ENCODE measurements around the gene CITED2. TPM values are rescaled to one million over a fixed set of nuclear protein-coding genes. Genes with fewer than 3 reads are reported as not detected.
A peak's percentile ranks its signal among the peaks of the same experiment; 100 is the strongest.

Gene CITED2
- total RNA-seq, 4 donors from 2014 or later, result 67.7 to 122 (median 83.1) TPM

DNA sequence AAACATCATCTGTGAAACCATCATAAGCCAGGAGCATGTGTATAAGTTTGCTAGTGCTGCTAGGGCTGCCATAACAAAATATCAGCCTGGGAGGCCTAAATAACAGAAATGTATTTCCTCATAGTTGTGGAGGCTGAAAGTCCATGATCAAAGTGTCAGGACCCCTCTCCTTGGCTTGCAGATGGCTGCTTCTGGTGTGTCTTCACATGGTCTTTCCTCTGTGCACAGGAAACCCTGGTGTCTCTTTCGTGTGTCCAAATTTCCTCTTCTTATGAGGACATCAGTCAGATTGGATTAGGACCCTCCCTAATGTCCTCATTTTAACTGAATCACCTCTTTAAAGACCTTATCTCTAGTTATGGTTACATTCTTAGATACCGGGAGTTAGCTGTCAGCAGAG, 6.2 kb upstream of the CITED2 start:
- peaks cover 0 to 5% (median 0%) of the 10 kb centered on the region in 4 donors for H3K4me1 ChIP-seq
- H3K27ac ChIP-seq, result no peak overlapping the region

DNA sequence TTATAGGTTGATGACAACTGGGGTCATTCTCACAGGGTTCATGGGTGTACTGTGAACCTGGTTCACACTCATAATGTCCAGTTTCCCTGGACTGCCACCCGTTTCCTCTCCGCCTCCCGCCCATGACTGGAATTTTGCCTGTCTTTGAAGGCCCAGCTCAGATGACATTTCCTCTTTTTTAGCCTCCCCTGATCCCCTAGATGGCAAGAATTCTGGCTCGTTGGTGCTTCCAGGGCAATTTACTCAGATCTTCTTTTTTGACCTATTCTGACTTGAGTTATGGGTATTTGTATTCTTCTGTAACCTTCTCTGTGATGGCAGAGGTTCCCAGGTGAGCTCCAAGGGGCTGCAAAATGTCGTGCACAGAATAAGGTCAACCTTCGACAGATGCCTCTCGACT, 5.7 kb upstream of the CITED2 start:
- Histone ChIP-seq H3K4me1 (peaks cover 0 to 5% (median 0%) of the 10 kb centered on the region in 4 donors), H3K27me3 (no peaks in the 10 kb centered on the region), H3K4me3 (no peak overlapping the region), H3K27ac (no peak overlapping the region), H3K36me3 (no peaks in the 10 kb centered on the region), H3K9me3 (no peaks in the 10 kb centered on the region)
- DNase-seq, result no peak
- no peak for TF ChIP-seq POLR2A (IDR thresholded peaks at IDR 0.05)
- TF ChIP-seq, protein P1, sequence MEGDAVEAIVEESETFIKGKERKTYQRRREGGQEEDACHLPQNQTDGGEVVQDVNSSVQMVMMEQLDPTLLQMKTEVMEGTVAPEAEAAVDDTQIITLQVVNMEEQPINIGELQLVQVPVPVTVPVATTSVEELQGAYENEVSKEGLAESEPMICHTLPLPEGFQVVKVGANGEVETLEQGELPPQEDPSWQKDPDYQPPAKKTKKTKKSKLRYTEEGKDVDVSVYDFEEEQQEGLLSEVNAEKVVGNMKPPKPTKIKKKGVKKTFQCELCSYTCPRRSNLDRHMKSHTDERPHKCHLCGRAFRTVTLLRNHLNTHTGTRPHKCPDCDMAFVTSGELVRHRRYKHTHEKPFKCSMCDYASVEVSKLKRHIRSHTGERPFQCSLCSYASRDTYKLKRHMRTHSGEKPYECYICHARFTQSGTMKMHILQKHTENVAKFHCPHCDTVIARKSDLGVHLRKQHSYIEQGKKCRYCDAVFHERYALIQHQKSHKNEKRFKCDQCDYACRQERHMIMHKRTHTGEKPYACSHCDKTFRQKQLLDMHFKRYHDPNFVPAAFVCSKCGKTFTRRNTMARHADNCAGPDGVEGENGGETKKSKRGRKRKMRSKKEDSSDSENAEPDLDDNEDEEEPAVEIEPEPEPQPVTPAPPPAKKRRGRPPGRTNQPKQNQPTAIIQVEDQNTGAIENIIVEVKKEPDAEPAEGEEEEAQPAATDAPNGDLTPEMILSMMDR (IDR thresholded peaks at IDR 0.05), result no peak

More for the DNA sequence above, 6.2 kb upstream of the CITED2 start:
- no peak for TF ChIP-seq POLR2A (IDR thresholded peaks at IDR 0.05)
- TF ChIP-seq, protein P1 (IDR thresholded peaks at IDR 0.05), result no peak
- Histone ChIP-seq H3K4me3 (no peak overlapping the region), H3K9me3 (no peaks in the 10 kb centered on the region), H3K27me3 (no peaks in the 10 kb centered on the region), H3K36me3 (no peaks in the 10 kb centered on the region)
- no peak for DNase-seq

DNA sequence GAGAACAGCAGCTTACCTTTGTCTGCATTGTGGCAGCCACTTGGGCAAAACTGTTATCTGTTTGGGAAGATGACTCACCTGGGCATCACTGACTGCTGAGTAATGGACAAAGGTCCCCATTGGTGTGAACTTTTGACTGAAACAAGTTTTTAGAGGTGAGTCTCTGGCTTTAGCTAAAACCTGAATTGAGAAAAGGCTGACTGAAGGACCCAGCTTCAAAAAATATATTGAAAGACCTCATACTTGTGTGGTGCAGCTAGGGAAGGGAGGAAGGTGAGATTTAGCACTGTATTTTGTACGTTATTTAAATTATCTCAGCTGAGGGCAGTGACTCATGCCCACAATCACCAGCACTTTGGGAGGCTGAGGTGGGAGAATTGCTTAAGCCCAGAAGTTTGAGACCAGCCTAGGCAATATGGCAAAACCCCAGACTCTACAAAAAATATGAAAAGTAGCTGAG, 4.5 kb upstream of the CITED2 start:
- Histone ChIP-seq H3K27me3 (no peaks in the 10 kb centered on the region), H3K4me1 (peaks cover 0 to 5% (median 0%) of the 10 kb centered on the region in 4 donors), H3K4me3 (no peak overlapping the region), H3K36me3 (no peaks in the 10 kb centered on the region), H3K9me3 (no peaks in the 10 kb centered on the region), H3K27ac (peak overlapping the region in 1 of 4 donors; percentile 51)
- no peak for TF ChIP-seq POLR2A (IDR thresholded peaks at IDR 0.05)
- TF ChIP-seq, protein P1 (IDR thresholded peaks at IDR 0.05), result no peak
- DNase-seq, result peak in 1 of 3 donors; percentile 71

DNA sequence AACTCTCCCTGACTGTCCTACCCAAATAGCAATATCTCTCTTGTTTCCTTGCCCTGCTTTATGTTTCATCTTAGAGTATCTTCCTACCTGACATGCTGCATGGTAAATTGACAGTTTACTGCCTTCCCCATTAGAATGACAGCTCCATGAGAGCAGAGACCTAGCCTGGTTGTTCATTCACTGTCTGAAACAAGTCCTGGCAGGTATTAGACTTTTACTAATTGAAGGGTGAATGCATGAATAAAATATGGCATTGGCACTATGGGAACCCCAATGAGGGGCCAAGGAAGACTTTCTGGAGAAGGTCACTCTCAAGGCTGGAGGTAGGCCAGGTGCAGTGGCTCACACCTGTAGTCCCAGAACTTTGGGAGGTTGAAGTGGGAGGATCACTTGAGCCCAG, 3.8 kb upstream of the CITED2 start:
- TF ChIP-seq, protein P1 (IDR thresholded peaks at IDR 0.05), result no peak
- no peak for TF ChIP-seq POLR2A (IDR thresholded peaks at IDR 0.05)
- Histone ChIP-seq H3K36me3 (peaks cover 0 to 5% (median 0%) of the 10 kb centered on the region in 3 donors), H3K4me3 (no peak overlapping the region), H3K27me3 (no peaks in the 10 kb centered on the region), H3K9me3 (no peaks in the 10 kb centered on the region), H3K4me1 (peaks cover 0 to 5% (median 0%) of the 10 kb centered on the region in 4 donors), H3K27ac (peak overlapping the region in 1 of 4 donors; percentile 1)
- DNase-seq, result no peak

DNA sequence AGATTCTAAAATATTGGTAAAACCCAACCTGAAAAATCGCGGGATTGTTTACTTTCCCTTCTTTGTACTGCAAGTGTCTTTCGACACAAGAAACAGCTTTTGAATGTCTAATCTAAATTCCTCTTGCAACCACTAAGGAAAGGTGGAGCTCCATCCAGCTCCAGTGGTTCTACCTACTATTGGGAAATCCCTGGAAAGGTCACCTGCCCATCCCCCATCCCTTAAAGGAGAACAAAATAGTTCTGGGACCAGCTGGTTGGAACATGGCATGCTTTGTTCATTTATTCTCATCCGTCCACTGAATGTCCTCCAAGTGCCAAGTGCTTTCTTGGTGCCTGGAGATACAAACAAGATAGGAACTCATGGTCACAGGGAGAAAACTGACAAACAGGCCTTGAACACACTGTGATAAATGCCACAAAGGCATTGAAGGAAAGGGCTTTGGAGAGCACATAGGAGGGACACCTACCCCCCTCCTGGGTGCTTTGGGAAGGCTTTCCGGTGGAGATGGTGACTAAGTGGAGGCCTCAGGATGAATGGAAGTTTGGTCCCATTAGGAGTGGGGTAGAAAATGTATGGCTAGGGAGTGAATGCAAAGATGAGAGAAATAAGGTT, 2.3 kb upstream of the CITED2 start:
- peak overlapping the region in 3 of 4 donors; percentile 95 to 97 (median 97) for H3K27ac ChIP-seq
- TF ChIP-seq POLR2A (IDR thresholded peaks at IDR 0.05), result no peak
- TF ChIP-seq, protein P1 (IDR thresholded peaks at IDR 0.05), result peak in 3 of 6 experiments; percentile 41 to 50 (median 49)
- H3K27me3 ChIP-seq, result no peaks in the 10 kb centered on the region
- H3K4me3 ChIP-seq, result peak overlapping the region in 3 of 4 donors; percentile 76 to 90 (median 77)
- H3K9me3 ChIP-seq, result no peaks in the 10 kb centered on the region
- H3K4me1 ChIP-seq, result peaks cover 0 to 5% (median 0%) of the 10 kb centered on the region in 4 donors
- peaks cover 0 to 12% (median 0%) of the 10 kb centered on the region in 3 donors for H3K36me3 ChIP-seq
- peak in 1 of 3 donors; percentile 76 for DNase-seq
